ENCODE measurements around the gene YBX2.

YBX2 gene

GRCh38 chr17:7241783-7242716 lies 52.4 kb downstream of the YBX2 start, which contains the start of gene GABARAP:
Gene GABARAP (minus strand): TSS chr17:7242449. CDS start chr17:7242330, 119 bp downstream.
- FAIRE-seq = no peak

- no peak for FAIRE-seq
Observed at GRCh38 chr17:7241090-7241733, 53.2 kb downstream of the YBX2 start.

GRCh38 chr17:7240375-7240774 lies 54.1 kb downstream of the YBX2 start:
- no peak for FAIRE-seq

- FAIRE-seq = peak; percentile 93
Observed at GRCh38 chr17:7239091-7240027, 55.1 kb downstream of the YBX2 start, which contains the start of gene PHF23. Gene PHF23 (minus strand): TSS chr17:7239457. CDS start chr17:7239279, 178 bp downstream.

- no peak for FAIRE-seq
Observed at GRCh38 chr17:7238420-7239090, 55.9 kb downstream of the YBX2 start.
